ENCODE data around the gene SOCS7. TPM values are rescaled to one million over a fixed set of nuclear protein-coding genes. Genes with fewer than 3 reads are reported as not detected.
"Not testable (repeated sequence)": the region's sequence is repeated elsewhere in the genome, so short reads cannot be mapped to it uniquely, and the experiment has no call there.

Gene SOCS7
- total RNA-seq, 1 donor from 2014 or later, result 5.5 TPM

DNA sequence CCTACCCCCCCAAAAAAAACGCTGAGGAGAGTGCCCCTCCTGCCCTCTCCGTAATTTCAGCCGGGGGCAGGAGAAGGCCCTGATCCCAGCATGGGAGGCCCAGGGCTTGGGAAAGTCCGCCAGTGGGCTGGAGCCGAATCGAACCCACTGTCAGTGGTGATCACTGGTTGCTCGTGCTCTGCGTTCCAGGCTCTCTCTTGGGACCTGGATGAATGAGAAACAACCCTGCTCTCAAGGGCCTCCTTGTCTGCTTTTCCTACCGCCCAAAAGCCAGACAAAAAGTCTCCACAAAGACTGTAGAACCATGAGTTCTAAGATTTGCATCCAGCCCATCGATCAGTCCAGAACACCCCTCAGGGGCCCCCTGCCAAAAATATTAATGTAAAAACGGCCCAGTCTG, 84.7 kb downstream of the SOCS7 start:
- DNase-seq (ENCODE audit: low read depth in 2 of 2), result no peak

DNA sequence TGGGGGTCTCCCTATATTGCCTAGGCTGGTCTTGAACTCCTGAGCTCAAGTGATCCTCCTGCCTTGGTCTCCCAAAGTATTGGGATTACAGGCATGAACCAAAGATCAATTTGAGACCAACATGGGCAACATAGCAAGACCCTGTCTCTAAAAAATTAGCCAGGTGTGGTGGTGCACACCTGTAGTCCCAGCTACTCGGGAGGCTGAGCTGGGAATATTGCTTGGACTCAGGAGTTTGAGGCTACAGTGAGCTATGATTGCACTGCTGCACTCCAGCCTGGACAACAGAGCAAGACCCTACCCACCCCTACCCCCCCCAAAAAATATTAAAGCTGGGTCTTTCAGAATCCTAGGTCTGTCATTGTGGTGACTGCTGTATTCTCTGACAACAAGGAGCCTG, 85.7 kb downstream of the SOCS7 start:
- DNase-seq (ENCODE audit: low read depth in 2 of 2), result not testable (repeated sequence)

DNA sequence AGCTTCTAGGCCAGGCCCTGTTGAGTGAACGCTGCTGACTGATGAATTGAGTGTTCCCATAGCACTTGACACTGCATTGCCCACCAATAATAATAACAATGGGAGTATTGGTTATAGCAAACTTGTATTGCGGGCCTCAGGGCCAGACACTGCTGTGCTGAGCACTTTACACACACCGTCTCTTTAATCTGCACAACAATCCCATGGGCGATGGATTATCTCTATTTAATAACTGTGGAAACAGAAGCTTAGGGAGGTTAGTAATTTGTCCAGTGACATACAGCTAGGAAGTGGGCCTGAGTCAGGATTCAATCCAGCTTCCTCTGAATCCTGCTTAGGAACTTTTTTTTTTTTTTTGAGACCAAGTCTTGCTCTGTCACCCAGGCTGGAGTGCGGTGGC, 87.8 kb downstream of the SOCS7 start:
- DNase-seq (ENCODE audit: low read depth in 2 of 2), result peak in 1 of 2 donors; percentile 46

DNA sequence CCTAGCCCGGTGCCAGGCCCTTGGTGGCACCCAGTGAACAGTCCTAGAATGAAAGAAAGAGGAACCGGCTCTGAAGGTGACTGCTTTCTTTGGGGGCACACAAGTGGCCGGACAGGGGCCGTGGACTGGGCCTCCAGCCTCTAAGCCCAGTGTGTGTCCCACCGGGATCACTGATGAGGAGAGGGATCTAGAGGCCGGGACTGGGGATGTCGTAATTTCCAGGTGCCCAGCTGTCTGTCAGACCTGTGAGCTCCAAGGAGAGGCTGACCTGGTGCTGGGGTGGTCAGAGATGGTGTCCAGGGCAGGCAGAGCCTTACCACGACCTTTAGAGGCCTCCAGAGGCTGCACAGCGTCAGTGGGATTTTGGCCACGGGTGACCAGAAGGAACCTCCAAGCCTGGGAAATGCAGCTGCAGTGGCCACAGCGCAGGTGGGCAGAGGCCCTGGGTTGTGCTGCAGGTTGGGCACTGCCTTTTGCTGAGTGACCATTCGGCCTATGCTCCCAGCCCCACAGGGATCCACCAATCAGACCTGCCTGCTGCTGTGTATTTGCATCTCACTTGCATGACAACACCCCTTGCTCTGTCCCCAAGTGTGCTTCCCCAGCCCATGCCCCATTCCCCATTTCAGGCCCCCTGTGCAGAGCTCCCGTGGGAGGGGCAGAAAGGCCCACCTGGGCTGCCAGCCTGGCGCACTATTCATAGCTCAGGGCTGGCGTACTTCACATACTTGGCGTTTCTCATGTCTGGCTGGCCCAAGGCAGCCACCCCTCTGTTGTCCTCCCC, 89.2 kb downstream of the SOCS7 start:
- DNase-seq (ENCODE audit: low read depth in 2 of 2), result no peak

DNA sequence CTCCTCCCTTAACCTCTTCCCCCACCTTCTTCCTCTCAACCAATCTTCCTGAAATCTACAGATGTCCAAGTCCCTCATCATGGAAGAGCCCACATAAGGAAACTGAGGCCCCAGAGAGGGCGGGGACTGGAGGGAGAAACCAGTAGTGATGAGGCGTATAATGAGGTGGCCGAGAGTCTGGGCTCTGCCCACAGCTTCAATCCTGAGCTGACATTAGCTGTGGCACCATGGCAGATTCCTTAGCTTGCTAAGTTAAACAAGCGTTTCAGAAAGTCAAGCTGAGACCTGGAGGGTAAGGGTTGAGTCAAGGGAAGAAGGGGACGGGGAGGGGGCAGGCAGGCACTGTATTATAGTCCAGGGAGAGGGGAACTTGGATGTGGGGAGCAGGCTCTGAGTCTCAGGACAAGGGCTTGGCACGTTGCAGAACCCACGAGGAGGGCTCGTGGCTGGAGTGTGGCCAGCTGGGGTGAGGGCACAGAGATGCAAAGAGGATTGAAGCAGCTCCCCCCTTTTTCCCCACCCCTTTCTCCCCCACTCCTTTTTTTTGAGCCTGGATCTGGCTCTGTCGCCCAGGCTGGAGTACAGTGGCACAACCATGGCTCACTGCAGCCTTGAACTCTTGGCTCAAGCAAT, 89.9 kb downstream of the SOCS7 start:
- DNase-seq (ENCODE audit: low read depth in 2 of 2), result no peak

DNA sequence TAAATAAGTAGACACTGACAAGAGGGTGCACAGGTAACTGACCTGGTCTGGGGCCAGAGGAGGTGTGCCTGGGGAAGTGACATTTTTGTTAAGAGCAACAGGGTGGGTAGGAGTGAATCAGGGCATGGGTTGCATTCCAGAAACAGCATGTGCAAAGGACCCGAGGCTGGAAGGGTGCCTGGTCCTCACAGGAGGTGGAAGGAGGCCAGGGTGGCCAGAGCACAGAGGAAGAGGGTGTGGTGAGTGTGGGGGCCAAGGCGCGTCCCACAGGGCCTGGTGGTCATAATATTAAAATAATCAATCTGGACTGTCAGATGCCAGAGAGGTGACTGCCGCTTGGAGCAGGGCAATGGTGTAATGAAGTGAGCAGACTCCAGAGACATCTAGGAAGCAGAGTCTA, 90.9 kb downstream of the SOCS7 start:
- no peak for DNase-seq (ENCODE audit: low read depth in 2 of 2)

DNA sequence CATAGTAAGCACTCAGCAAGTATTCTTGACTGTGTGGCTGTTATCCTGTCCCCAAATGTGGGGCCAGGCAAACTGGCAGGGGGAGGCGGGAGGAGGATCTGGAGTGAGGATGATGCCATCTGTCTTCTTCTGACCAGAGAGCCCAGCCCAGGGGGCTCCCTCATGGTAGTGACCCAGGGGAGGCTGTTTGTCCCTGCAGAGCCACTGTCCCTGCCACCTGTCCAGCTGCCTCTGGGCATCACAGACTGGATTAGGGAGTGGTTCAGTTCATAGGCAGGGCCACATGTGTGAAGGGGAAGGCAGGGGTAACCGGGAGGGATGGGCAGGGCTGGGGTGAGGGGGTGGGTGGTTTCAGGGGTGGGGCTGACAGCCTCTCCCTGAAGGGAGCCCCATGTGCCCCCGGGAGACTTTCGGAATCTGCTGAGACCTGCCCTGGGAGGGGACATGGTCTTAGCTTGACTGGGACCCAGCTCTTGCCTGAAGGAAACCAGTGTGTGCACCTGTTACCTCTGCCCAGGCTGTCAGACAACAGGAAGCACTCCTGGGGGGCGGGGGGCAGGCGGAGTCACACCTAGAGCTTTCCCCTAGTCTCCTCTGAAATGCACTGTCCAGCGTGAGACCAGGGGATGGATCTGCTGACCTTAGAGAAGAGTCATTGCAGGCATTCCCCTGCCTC, 91.8 kb downstream of the SOCS7 start:
- no peak for DNase-seq (ENCODE audit: low read depth in 2 of 2)

DNA sequence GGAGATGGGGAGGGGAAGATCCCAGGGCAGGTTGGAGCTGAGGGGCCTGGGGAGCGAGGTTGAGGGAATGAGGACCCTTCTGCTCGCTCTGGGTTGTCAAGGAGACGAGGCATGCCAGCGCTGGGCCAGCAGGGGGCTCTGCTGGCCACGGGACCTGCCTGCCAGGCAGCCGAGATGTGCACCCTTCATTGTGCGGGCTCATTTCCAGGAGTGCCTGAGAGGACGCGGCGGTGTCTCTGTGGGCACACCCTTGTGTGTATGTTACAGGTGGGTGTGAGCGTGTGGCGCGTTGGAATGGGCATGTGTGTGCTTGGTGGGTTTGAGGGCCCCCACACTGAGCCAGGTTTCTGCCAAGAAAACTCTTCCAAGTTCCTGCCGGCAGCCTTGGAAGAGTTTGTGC, 92.5 kb downstream of the SOCS7 start:
- DNase-seq (ENCODE audit: low read depth in 2 of 2), result peak in 1 of 2 donors; percentile 78

DNA sequence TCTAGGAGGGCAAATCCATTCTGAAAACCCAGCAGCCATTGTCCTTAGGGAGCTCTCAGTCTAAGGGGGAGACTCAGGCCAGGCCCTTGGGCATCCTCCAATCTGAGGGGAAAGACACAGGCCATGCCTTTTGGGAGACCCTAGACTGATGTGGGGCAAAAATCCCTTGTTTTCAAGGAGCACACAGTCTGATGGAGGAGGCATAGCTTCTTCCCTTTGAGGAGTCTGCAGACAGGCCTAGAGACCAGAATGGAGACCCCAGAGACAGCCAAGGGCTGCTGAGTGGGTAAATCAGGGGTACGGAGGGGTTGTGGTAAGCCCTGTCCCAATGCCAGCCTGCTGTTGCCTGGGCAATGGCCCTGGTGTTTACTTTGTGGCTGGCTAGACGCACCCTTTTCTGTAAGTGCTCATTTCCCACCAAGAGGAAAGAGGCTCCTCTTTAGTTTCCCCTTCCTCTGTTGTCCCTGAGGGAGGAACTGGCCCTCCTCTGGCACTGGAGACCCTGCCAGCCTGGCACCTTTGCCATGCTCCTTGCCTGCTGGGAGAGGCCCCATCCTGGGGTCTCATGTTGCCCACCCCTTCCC, 96.0 kb downstream of the SOCS7 start:
- no peak for DNase-seq (ENCODE audit: low read depth in 2 of 2)

DNA sequence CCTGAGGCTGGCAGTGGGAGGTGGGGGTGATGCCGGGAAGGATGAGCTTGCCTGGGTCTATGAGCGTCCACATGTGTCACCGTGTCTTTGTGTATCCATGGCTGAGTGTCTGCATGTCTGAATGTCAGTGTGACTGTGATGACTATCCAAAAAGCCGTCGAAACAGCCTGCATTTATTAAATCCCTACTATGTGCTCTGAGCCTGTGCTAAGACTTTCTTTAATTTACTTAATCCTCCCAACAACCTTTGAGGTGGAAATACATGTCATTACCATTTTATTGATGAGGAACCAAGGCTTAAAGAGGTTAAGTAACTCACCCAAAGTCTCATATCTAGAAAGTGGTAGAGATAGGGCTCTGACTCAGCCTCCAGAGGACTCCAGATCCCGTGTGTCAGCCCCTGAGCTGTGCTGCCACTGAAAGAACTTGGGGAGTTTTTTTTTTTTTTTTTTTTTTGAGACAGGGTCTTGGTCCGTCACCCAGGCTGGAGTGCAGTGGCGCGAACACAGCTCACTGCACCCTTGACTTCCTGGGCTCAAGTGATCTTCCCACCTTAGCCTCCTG, 96.6 kb downstream of the SOCS7 start:
- no peak for DNase-seq (ENCODE audit: low read depth in 2 of 2)

DNA sequence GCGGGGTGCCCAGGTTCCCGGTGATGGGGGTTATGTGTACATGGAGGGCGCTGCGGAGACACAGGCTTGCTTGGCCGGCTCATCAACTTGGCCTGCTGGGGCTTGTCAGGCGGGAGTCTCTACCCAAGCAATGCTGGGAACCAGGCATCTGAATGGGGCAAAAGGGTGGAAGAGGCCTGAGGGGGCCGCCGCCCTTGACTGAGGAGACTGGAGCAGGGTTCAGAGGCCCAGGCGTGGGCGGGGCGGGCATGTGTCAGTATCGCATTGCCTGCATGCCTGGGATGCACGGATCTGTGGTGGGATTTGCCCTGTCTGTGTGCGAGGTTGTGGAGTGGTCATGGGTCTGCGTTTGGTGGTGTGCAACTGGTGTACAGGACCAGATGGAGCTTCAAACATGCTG, 97.7 kb downstream of the SOCS7 start:
- peak in 1 of 2 donors; percentile 38 for DNase-seq (ENCODE audit: low read depth in 2 of 2)

DNA sequence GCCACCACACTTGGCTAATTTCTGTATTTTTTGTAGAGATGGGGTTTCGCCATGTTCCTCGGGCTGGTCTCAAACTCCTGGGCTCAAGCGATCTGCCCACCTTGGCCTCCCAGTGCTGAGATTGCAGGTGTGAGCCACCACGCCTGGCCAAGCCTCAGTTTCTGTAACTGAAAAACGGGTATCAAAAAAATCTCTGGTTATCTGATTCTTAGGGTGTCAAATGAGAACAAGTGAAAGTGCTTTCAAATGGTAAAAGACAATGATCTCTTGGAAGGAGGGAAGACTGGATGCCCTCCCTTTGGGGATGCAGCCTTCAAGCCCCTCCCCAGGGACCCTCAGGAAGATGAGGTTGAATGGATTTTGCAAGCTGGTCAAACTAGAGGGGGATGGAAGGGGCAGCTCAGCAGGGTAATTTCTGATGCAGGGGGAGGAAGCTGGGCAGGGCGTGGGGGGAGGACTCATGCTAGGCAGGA, 98.9 kb downstream of the SOCS7 start:
- no peak for DNase-seq (ENCODE audit: low read depth in 2 of 2)

DNA sequence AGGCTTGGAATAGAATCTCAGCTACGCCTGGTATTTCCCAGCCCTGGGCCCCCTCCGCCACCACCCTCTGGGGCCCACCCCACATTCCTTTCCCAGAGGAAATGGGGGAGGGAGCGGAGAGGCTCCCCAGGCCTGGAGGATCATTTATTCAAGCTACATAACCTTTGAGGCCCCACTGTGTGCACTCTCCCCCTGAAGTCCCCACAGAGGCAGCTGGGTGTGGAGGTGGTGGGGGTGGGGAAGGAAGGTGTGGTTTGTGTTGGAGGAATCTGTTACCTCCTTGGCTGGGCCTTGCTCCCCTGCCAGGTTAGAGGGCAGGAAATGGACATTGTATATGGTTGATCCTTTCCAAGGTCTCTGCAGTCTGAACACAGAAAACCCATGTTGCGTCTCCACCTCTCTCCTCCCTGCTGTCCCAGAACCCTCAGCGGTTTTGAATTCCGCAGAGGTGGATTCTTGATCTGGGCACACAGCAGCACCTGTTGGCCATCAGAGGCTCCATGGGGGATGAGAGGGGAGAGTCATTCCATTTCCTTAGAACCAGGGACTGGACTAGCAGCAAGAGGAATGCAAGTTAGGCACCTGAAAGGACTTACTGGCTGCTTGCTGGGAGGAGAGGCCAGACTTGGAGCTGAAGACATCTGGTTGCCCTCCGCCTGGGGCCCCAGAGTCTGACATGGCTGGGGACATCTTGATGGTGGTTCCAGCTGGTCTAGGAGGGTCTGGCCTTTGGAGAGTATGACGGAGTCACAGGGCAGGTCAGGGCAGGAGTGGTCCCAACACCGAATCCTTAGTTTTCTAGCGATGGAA, 99.6 kb downstream of the SOCS7 start:
- peak in 1 of 2 donors; percentile 80 for DNase-seq (ENCODE audit: low read depth in 2 of 2)

DNA sequence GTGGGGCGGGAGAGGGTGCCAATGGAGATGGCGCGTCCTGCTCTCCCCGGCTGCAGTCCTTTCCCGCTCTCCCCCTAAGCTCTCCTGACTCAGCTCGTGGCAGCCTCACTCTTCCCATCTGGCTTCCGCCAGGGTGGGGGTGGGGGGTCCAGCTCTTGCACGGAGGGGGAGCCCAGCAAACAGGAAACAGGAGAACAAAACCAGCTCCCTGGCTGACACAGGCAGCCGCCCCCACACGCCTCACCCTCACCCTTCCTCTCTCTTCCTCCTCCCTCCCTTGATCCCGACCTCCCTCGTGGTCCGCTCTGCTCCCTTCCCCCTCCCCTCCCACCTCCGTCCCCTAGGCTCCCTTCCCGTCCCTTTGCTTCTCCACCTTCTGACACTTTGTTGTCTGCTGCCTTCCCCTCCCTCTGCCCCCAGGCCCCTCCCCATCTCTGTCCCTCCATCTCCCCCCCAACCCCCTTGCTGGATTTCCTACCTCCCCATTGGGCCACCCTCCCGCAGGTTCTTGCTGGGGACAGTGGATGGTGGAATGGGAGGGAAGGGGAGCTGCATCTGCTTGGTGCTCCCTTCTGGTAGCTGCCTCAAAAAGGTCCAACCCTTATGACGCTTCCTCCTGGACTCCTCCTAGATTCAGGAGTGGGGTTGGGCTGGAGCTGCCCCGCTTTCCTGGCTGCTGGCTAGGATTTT, 100.3 kb downstream of the SOCS7 start:
- peak; percentile 80 to 94 for DNase-seq (ENCODE audit: low read depth in 2 of 2)

DNA sequence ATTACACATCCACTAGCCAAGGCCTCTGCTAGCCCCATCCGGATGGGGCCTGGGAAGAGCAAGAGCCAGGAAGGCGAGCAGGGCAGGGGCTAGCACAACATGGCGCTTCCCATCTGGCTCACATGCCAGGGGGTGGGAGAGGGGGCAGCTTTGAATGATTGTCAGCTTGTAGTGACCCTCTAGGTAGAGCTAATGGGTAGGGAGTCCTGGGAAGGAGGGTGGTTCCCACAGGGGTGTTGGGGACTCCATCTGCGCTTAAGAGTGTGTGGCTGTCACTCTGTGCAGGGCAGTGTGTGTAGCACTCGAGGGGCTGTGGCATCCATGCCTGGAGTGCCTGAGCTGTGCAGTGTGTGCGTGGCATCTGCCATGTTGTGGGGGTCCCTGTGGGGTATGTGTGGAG, 101.1 kb downstream of the SOCS7 start:
- peak in 1 of 2 donors; percentile 40 for DNase-seq (ENCODE audit: low read depth in 2 of 2)

DNA sequence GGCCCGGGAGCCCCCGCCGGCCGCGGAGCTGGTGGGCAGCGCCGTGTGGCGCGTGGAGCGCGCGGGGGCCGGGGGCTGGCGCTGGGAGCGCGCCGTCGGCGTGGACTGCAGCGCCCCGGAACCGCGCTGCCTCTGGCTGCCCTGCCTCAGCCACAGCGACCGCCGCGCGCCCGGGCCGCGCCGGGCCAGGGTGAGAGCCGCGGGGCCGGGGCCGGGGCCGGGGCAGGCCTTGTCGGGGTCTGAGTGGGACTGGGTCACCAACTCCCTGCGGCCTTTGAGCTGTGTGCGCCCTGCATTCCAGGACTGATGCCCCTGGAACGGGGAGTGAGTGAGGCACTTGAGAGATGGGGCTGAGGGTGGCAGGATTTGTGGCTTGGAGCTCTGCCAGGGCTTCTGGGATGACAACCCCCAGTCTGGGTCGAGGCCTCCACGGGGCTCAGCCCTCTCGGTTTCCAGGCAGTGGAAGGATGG, 102.3 kb downstream of the SOCS7 start:
- peak in 1 of 2 donors; percentile 25 for DNase-seq (ENCODE audit: low read depth in 2 of 2)

DNA sequence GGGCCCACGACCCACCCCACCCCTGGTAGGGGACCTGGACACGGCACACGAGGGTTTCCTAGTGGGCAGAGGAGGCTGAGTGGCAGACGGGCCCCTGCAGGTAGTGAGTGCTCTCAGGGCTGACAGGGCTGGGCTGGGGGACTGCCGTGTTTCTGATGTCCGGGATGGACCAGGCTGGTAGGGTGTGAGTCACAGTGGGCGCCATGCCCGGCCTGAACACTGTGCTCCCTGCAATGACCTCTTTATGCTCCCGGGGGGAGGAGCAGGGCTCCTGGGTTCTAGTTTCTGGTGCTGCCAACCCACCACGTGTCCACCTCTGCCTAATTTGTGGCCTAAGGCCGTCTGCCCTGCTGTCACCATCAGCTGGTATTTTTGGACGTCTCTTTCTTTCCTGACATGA, 102.9 kb downstream of the SOCS7 start:
- peak; percentile 65 to 87 for DNase-seq (ENCODE audit: low read depth in 2 of 2)
